Osteoblast (primary cell): Measurements from ENCODE around the gene KRTAP5-10. TPM values are rescaled to one million over a fixed set of nuclear protein-coding genes. Genes with fewer than 3 reads are reported as not detected.
"Not testable (repeated sequence)": the region's sequence is repeated elsewhere in the genome, so short reads cannot be mapped to it uniquely, and the experiment has no call there.

Source experiments
- DNase-seq: peaks from one replicate; pipeline ENCODE4 v3.0.0; 2011; ENCODE audit warnings: low spot score, mixed read lengths; ENCODE audit not compliant: insufficient read length; ENCODE audit errors: missing footprints
- H2AFZ ChIP-seq: 2 replicates; pipeline ENCODE4 v1.6.0; 2011; ENCODE audit warnings: mild to moderate bottlenecking, low read length
- H3K27ac ChIP-seq: 2 replicates; pipeline ENCODE4 v1.5.1; 2011; ENCODE audit warnings: mild to moderate bottlenecking, low read depth, low read length, moderate library complexity
- H3K27me3 ChIP-seq: 2 replicates; pipeline ENCODE4 v1.6.0; 2012; ENCODE audit warnings: mild to moderate bottlenecking, control low read depth, inconsistent platforms, low read length, moderate library complexity; ENCODE audit not compliant: insufficient read depth
- H3K36me3 ChIP-seq: 2 replicates; pipeline ENCODE4 v1.5.1; 2011; ENCODE audit warnings: mild to moderate bottlenecking, low read length, control low read depth, moderate library complexity; ENCODE audit not compliant: insufficient read depth
- H3K4me1 ChIP-seq: 2 replicates; pipeline ENCODE4 v1.5.1; 2011; ENCODE audit warnings: mild to moderate bottlenecking, low read length, control low read depth, moderate library complexity; ENCODE audit not compliant: insufficient read depth
- H3K4me2 ChIP-seq: 2 replicates; pipeline ENCODE4 v1.6.0; 2011; ENCODE audit warnings: mild to moderate bottlenecking, low read length; ENCODE audit not compliant: insufficient read depth
- H3K4me3 ChIP-seq: fragments of 200-600 bp; sonication (generic); 3 replicates; pipeline ENCODE4 v1.5.1; 2012; ENCODE audit warnings: mild to moderate bottlenecking, low read length, inconsistent platforms; ENCODE audit not compliant: insufficient read depth
- H3K79me2 ChIP-seq: 2 replicates; pipeline ENCODE4 v1.6.0; 2012; ENCODE audit warnings: mild to moderate bottlenecking, low read length, control low read depth, inconsistent platforms; ENCODE audit not compliant: insufficient read depth
- H3K9me3 ChIP-seq: 2 replicates; pipeline ENCODE4 v1.5.1; 2011; ENCODE audit warnings: low read depth, low read length, control low read depth
- H4K20me1 ChIP-seq: 2 replicates; pipeline ENCODE4 v1.6.0; 2012; ENCODE audit warnings: mild to moderate bottlenecking, low read length, control low read depth; ENCODE audit not compliant: insufficient read depth
- CTCF ChIP-seq: IDR thresholded peaks from 2 replicates; pipeline ENCODE4 v1.5.1; 2011; ENCODE audit warnings: mild to moderate bottlenecking, low read depth, low read length, moderate library complexity; ENCODE audit errors: extremely low read depth
- total RNA-seq: library from RNA; depleted of rRNA; stranded (reverse); fragments of >200 nt; gene quantifications from 2 replicates; pipeline ENCODE4 v1.2.3, GENCODE V29; 2012

KRTAP5-10 gene
- total RNA-seq, 1 donor, result 0.36 TPM

- Histone ChIP-seq H3K27ac (no peak overlapping the region), H3K79me2 (no peaks in the 10 kb centered on the region), H3K36me3 (no peaks in the 10 kb centered on the region), H4K20me1 (no peaks in the 10 kb centered on the region), H3K9me3 (no peaks in the 10 kb centered on the region), H2AFZ (no peak overlapping the region), H3K27me3 (peaks cover 29% of the 10 kb centered on the region), H3K4me1 (no peaks in the 10 kb centered on the region), H3K4me3 (no peak overlapping the region), H3K4me2 (no peak overlapping the region)
- no peak for TF ChIP-seq CTCF
- no peak for DNase-seq
These were observed 12.2 kb downstream of the KRTAP5-10 start for GRCh38 chr11:71577469-71578004.

- not testable (repeated sequence) for H3K4me3 ChIP-seq, H3K79me2 ChIP-seq, H3K36me3 ChIP-seq, H2AFZ ChIP-seq, H4K20me1 ChIP-seq, H3K27ac ChIP-seq, H3K4me2 ChIP-seq, H3K4me1 ChIP-seq, H3K9me3 ChIP-seq
- H3K27me3 ChIP-seq, result peaks cover 21% of the 10 kb centered on the region
- DNase-seq, result peak; percentile 47
These were observed 14.2 kb downstream of the KRTAP5-10 start for GRCh38 chr11:71579513-71579912.

- Histone ChIP-seq H3K36me3 (no peaks in the 10 kb centered on the region), H2AFZ (no peak overlapping the region), H3K9me3 (no peaks in the 10 kb centered on the region), H3K4me2 (no peak overlapping the region), H3K4me3 (no peak overlapping the region), H4K20me1 (no peaks in the 10 kb centered on the region), H3K27me3 (peaks cover 15% of the 10 kb centered on the region), H3K27ac (no peak overlapping the region), H3K79me2 (no peaks in the 10 kb centered on the region), H3K4me1 (no peaks in the 10 kb centered on the region)
- DNase-seq, result peak; percentile 96
- peak; percentile 84 for TF ChIP-seq CTCF
These were observed 15.0 kb downstream of the KRTAP5-10 start for GRCh38 chr11:71580057-71581003.

DNA sequence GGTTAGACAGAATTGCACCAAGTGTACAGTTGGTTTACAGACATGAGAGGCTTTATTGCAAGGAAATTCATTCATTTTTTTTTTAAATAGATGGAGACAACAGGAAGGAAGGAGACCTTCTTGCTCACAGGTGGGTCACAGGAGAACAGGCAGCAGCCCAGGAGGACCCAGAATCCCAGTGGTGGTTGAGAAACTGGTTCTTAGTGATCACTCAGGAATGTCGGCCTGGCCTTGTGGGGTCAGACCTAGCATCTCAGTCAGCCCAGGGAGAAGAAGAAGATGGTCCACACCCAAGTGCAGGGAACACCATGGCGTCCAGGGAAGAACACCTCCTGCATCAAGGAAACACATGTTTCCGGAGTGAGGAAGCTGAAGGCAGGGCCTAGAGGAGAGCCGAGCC lies 16.5 kb downstream of the KRTAP5-10 start:
- H2AFZ ChIP-seq, result no peak overlapping the region
- DNase-seq, result peak; percentile 46
- TF ChIP-seq CTCF, result no peak
- no peaks in the 10 kb centered on the region for H3K4me1 ChIP-seq
- H3K79me2 ChIP-seq, result no peaks in the 10 kb centered on the region
- no peaks in the 10 kb centered on the region for H4K20me1 ChIP-seq
- H3K4me2 ChIP-seq, result no peak overlapping the region
- peaks cover 9% of the 10 kb centered on the region for H3K27me3 ChIP-seq
- no peaks in the 10 kb centered on the region for H3K36me3 ChIP-seq
- H3K4me3 ChIP-seq, result no peak overlapping the region
- H3K9me3 ChIP-seq, result no peaks in the 10 kb centered on the region
- H3K27ac ChIP-seq, result no peak overlapping the region
